Measurements from ENCODE around the gene KLHL29. TPM values are rescaled to one million over a fixed set of nuclear protein-coding genes. Genes with fewer than 3 reads are reported as not detected.

KLHL29 gene
- polyA plus RNA-seq, 6 donors from 2014 or later: 0.08 to 0.50 (median 0.28) TPM; not detected in 2

- ATAC-seq (ENCODE audit: low read depth in 2 of 2) (no peak), DNase-seq (no peak)
- no peak overlapping the region for H3K4me3 Mint-ChIP-seq
- H3K27ac Mint-ChIP-seq: no peak overlapping the region
- no peaks in the 10 kb centered on the region for H3K9me3 Mint-ChIP-seq
- no peaks in the 10 kb centered on the region for H3K36me3 Mint-ChIP-seq
- H3K27me3 Mint-ChIP-seq: peaks cover 10 to 23% (median 17%) of the 10 kb centered on the region in 3 donors
- H3K4me1 Mint-ChIP-seq: no peaks in the 10 kb centered on the region
Observed at GRCh38 chr2:23507267-23508065, 122.5 kb downstream of the KLHL29 start.

GRCh38 chr2:23508066-23508390, 123.0 kb downstream of the KLHL29 start:
- ATAC-seq (ENCODE audit: low read depth in 2 of 2) (no peak), DNase-seq (no peak)
- no peaks in the 10 kb centered on the region for H3K36me3 Mint-ChIP-seq
- H3K27ac Mint-ChIP-seq: no peak overlapping the region
- H3K4me3 Mint-ChIP-seq: no peak overlapping the region
- no peaks in the 10 kb centered on the region for H3K9me3 Mint-ChIP-seq
- peaks cover 10 to 23% (median 13%) of the 10 kb centered on the region in 3 donors for H3K27me3 Mint-ChIP-seq
- H3K4me1 Mint-ChIP-seq: no peaks in the 10 kb centered on the region

DNA sequence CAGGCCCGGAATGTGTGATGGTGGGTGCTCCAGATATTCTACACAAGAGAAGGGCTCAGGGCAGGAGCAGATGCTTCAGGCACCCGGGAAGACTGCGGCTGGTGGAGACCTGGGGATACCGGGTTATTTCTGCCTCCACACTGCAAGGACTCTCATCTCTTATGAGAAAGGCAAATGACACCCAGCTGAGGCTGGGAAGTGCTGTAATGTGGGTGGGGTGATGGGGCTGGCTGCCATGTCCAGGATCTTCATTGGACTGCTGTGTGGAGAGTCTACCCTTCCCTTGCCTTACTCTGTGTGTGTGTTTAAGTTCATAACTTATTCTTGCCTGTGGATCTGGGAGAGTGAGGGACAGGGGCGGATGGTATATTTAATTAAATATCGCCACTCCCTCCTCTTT, 124.1 kb downstream of the KLHL29 start:
- no peak for ATAC-seq (ENCODE audit: low read depth in 2 of 2)
- Mint-ChIP-seq H3K4me3 (no peak overlapping the region), H3K27ac (no peak overlapping the region)

DNA sequence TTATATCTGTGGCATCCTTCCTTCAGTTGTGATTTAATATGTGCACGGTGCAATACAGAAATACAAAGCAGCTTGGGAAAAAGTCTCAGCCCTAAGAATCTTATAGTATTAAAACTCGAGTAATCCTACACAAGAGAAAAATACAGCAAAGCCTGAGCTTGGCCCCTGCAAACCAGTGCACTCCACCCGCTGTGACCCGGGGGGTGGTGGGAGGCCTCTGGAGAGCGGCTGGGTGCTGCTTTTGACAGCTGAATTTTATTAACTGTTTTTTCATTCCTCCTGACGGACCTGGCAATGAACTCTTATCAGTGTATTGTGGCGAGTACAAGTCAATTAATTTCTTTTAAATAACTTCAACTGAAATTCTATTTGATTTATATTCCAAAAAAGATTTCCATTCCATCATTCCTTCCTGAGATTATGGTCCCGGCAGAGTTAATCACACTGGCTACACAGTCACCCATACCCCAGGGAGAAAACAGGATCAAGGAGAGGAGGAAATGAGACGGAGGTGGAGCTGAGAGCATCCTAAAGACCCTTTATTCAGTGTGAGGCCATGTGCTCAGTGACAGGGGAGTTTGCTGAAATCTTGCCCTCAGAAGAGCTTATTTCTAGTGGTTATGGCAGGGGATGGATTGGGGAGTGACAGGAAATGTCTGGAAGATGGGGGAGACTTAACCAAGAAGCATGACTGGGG, 124.8 kb downstream of the KLHL29 start:
- peak overlapping the region in 1 of 6 donors; percentile 11 for H3K27ac Mint-ChIP-seq
- H3K4me1 Mint-ChIP-seq: no peaks in the 10 kb centered on the region
- no peaks in the 10 kb centered on the region for H3K36me3 Mint-ChIP-seq
- H3K9me3 Mint-ChIP-seq: no peaks in the 10 kb centered on the region
- DNase-seq (no peak), ATAC-seq (ENCODE audit: low read depth in 2 of 2) (no peak)
- no peak overlapping the region for H3K4me3 Mint-ChIP-seq
- peaks cover 7 to 24% (median 10%) of the 10 kb centered on the region in 3 donors for H3K27me3 Mint-ChIP-seq

More for the DNA sequence above, 124.1 kb downstream of the KLHL29 start:
- no peak for DNase-seq
- peaks cover 10 to 23% (median 10%) of the 10 kb centered on the region in 3 donors for H3K27me3 Mint-ChIP-seq
- no peaks in the 10 kb centered on the region for H3K4me1 Mint-ChIP-seq
- H3K36me3 Mint-ChIP-seq: no peaks in the 10 kb centered on the region
- H3K9me3 Mint-ChIP-seq: no peaks in the 10 kb centered on the region

GRCh38 chr2:23510471-23510870, 125.5 kb downstream of the KLHL29 start:
- Mint-ChIP-seq H3K27ac (no peak overlapping the region), H3K9me3 (no peaks in the 10 kb centered on the region), H3K4me1 (no peaks in the 10 kb centered on the region), H3K36me3 (no peaks in the 10 kb centered on the region), H3K27me3 (peaks cover 0 to 25% (median 10%) of the 10 kb centered on the region in 3 donors), H3K4me3 (no peak overlapping the region)
- ATAC-seq (ENCODE audit: low read depth in 2 of 2) (no peak), DNase-seq (no peak)

GRCh38 chr2:23512778-23513177, 127.8 kb downstream of the KLHL29 start:
- no peak overlapping the region for H3K27ac Mint-ChIP-seq
- DNase-seq (no peak), ATAC-seq (ENCODE audit: low read depth in 2 of 2) (no peak)
- no peaks in the 10 kb centered on the region for H3K4me1 Mint-ChIP-seq
- no peaks in the 10 kb centered on the region for H3K36me3 Mint-ChIP-seq
- no peaks in the 10 kb centered on the region for H3K9me3 Mint-ChIP-seq
- peaks cover 0 to 14% (median 2%) of the 10 kb centered on the region in 3 donors for H3K27me3 Mint-ChIP-seq
- no peak overlapping the region for H3K4me3 Mint-ChIP-seq

- no peaks in the 10 kb centered on the region for H3K36me3 Mint-ChIP-seq
- H3K4me1 Mint-ChIP-seq: no peaks in the 10 kb centered on the region
- H3K27ac Mint-ChIP-seq: no peak overlapping the region
- H3K4me3 Mint-ChIP-seq: no peak overlapping the region
- DNase-seq (no peak), ATAC-seq (ENCODE audit: low read depth in 2 of 2) (no peak)
- H3K9me3 Mint-ChIP-seq: no peaks in the 10 kb centered on the region
- peaks cover 0 to 14% (median 0%) of the 10 kb centered on the region in 3 donors for H3K27me3 Mint-ChIP-seq
Observed at GRCh38 chr2:23513245-23513871, 128.4 kb downstream of the KLHL29 start.

GRCh38 chr2:23513872-23514793, 129.2 kb downstream of the KLHL29 start:
- Mint-ChIP-seq H3K36me3 (no peaks in the 10 kb centered on the region), H3K4me1 (no peaks in the 10 kb centered on the region), H3K9me3 (no peaks in the 10 kb centered on the region), H3K4me3 (no peak overlapping the region), H3K27me3 (peaks cover 0 to 14% (median 0%) of the 10 kb centered on the region in 3 donors), H3K27ac (no peak overlapping the region)
- ATAC-seq (ENCODE audit: low read depth in 2 of 2): no peak
- DNase-seq: no peak

GRCh38 chr2:23516520-23517256, 131.7 kb downstream of the KLHL29 start:
- H3K36me3 Mint-ChIP-seq: no peaks in the 10 kb centered on the region
- no peak overlapping the region for H3K4me3 Mint-ChIP-seq
- ATAC-seq (ENCODE audit: low read depth in 2 of 2): no peak
- no peak overlapping the region for H3K27ac Mint-ChIP-seq
- no peak for DNase-seq
- no peaks in the 10 kb centered on the region for H3K9me3 Mint-ChIP-seq
- no peaks in the 10 kb centered on the region for H3K4me1 Mint-ChIP-seq
- H3K27me3 Mint-ChIP-seq: peaks cover 0 to 9% (median 0%) of the 10 kb centered on the region in 3 donors

GRCh38 chr2:23518481-23519333, 133.7 kb downstream of the KLHL29 start:
- no peaks in the 10 kb centered on the region for H3K36me3 Mint-ChIP-seq
- ATAC-seq (ENCODE audit: low read depth in 2 of 2) (no peak), DNase-seq (no peak)
- no peaks in the 10 kb centered on the region for H3K4me1 Mint-ChIP-seq
- no peaks in the 10 kb centered on the region for H3K9me3 Mint-ChIP-seq
- H3K27ac Mint-ChIP-seq: no peak overlapping the region
- peaks cover 0 to 13% (median 0%) of the 10 kb centered on the region in 3 donors for H3K27me3 Mint-ChIP-seq
- H3K4me3 Mint-ChIP-seq: no peak overlapping the region

GRCh38 chr2:23519334-23519651, 134.3 kb downstream of the KLHL29 start:
- ATAC-seq (ENCODE audit: low read depth in 2 of 2): no peak
- Mint-ChIP-seq H3K4me1 (no peaks in the 10 kb centered on the region), H3K36me3 (no peaks in the 10 kb centered on the region), H3K4me3 (no peak overlapping the region), H3K27me3 (peaks cover 0 to 13% (median 0%) of the 10 kb centered on the region in 3 donors), H3K27ac (peak overlapping the region in 1 of 6 donors; percentile 69), H3K9me3 (no peaks in the 10 kb centered on the region)
- no peak for DNase-seq

DNA sequence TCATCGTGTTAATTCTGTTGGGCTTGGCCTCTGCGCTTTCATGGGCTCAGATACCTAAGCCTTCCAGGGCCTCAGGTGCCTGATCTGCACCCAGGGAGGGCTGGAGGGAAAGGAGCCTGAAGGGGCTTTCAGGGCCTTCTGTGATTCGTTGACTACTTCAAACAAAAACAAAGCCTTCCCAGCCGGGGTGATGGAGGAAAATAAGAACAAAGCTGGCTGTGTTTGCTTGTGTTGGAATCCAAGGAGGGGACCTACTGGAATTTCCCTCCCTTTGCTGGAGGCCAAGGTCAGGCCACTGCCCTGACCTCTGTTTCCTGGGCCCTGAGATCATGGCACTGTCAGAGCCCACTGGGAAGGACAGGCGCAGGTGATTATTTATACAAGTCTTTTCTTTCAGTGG, 135.3 kb downstream of the KLHL29 start:
- Mint-ChIP-seq H3K36me3 (no peaks in the 10 kb centered on the region), H3K4me1 (no peaks in the 10 kb centered on the region), H3K27me3 (peaks cover 0 to 6% (median 0%) of the 10 kb centered on the region in 3 donors), H3K9me3 (no peaks in the 10 kb centered on the region), H3K4me3 (no peak overlapping the region), H3K27ac (no peak overlapping the region)
- DNase-seq: no peak
- ATAC-seq (ENCODE audit: low read depth in 2 of 2): no peak
